Ovary (tissue), 3 donors: ENCODE measurements around the gene FGD4.

Experiments
- EP300 ChIP-seq: sonication (generic); formaldehyde crosslinking; IDR thresholded peaks from one replicate; pipeline ENCODE4 v1.6.1; 2017; ENCODE audit warnings: antibody characterized with exemption
- POLR2A ChIP-seq: fragments of 450-650 bp; IDR thresholded peaks from one replicate; pipeline ENCODE4 v1.6.1; 2017; ENCODE audit warnings: antibody characterized with exemption, mild to moderate bottlenecking, moderate library complexity
- TF ChIP-seq, protein P1 (sequence below), 3 donors: fragments of 450-650 bp in 2 of 3; fragments of 200-600 bp in 1 of 3; IDR thresholded peaks; one replicate each; pipeline versions ENCODE4 v1.5.1 to v1.8.0; 2016 to 2022; ENCODE audit warnings: antibody characterized with exemption in 3 of 3, mild to moderate bottlenecking in 1 of 3
- donor health status: DM: no; HTN: no; CAD: no.

DNA sequence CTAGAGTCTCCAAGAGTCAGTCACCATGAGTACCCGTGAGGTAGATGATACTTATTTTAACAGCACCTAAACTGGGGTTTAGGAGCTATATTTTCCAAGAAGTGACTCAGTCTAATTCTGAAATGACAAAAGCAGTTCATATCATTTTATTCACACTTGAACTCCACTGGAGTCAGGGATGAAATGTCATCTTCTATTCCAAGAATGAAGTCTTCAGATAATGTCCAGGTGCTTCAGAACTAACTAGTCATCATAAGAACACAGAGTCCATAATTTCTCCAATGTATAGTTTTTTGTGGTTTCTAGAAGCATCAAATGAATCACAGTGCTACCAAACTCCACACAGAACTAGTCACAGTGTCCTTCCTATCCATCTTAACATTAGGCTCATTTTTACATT lies 293.0 kb downstream of the FGD4 start:
- TF ChIP-seq, protein P1, sequence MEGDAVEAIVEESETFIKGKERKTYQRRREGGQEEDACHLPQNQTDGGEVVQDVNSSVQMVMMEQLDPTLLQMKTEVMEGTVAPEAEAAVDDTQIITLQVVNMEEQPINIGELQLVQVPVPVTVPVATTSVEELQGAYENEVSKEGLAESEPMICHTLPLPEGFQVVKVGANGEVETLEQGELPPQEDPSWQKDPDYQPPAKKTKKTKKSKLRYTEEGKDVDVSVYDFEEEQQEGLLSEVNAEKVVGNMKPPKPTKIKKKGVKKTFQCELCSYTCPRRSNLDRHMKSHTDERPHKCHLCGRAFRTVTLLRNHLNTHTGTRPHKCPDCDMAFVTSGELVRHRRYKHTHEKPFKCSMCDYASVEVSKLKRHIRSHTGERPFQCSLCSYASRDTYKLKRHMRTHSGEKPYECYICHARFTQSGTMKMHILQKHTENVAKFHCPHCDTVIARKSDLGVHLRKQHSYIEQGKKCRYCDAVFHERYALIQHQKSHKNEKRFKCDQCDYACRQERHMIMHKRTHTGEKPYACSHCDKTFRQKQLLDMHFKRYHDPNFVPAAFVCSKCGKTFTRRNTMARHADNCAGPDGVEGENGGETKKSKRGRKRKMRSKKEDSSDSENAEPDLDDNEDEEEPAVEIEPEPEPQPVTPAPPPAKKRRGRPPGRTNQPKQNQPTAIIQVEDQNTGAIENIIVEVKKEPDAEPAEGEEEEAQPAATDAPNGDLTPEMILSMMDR (IDR thresholded peaks at IDR 0.05) = no peak
- no peak for TF ChIP-seq POLR2A
- no peak for TF ChIP-seq EP300
